NT2/D1 (cell line): ENCODE measurements around the gene ERCC3.

Experiments
- DNase-seq: peaks from one replicate; pipeline ENCODE4 v3.0.0-alpha.2; 2011; ENCODE audit warnings: low read depth, low spot score
- H3K27me3 ChIP-seq: 2 replicates; pipeline ENCODE4 v1.6.0; 2011; ENCODE audit warnings: mild to moderate bottlenecking; ENCODE audit not compliant: insufficient read length, insufficient read depth
- H3K36me3 ChIP-seq: 2 replicates; pipeline ENCODE4 v1.6.1; 2011; ENCODE audit warnings: mild to moderate bottlenecking, low read length, mixed read lengths; ENCODE audit not compliant: insufficient read depth, insufficient read length
- H3K4me1 ChIP-seq: 2 replicates; pipeline ENCODE4 v1.5.1; 2011; ENCODE audit not compliant: insufficient read depth, insufficient read length
- H3K4me3 ChIP-seq: 2 replicates; pipeline ENCODE4 v1.5.1; 2011; ENCODE audit warnings: low read depth; ENCODE audit not compliant: insufficient read length
- H3K9ac ChIP-seq: 2 replicates; pipeline ENCODE4 v1.6.0; 2011; ENCODE audit warnings: low read depth; ENCODE audit not compliant: insufficient read length
- H3K9me3 ChIP-seq: 2 replicates; pipeline ENCODE4 v1.5.1; 2011; ENCODE audit warnings: mild to moderate bottlenecking, low read length; ENCODE audit not compliant: insufficient read depth
- SUZ12 ChIP-seq: IDR thresholded peaks from 2 replicates; pipeline ENCODE4 v1.6.1; 2011; ENCODE audit not compliant: insufficient read length, insufficient read depth; ENCODE audit errors: extremely low read depth
- YY1 ChIP-seq: IDR thresholded peaks from 2 replicates; pipeline ENCODE4 v1.6.1; 2011; ENCODE audit not compliant: insufficient read length, insufficient read depth
- ZNF274 ChIP-seq: IDR thresholded peaks from 2 replicates; pipeline ENCODE4 v1.6.1; 2011; ENCODE audit warnings: mild to moderate bottlenecking, low read depth, low read length

ERCC3 gene

DNA sequence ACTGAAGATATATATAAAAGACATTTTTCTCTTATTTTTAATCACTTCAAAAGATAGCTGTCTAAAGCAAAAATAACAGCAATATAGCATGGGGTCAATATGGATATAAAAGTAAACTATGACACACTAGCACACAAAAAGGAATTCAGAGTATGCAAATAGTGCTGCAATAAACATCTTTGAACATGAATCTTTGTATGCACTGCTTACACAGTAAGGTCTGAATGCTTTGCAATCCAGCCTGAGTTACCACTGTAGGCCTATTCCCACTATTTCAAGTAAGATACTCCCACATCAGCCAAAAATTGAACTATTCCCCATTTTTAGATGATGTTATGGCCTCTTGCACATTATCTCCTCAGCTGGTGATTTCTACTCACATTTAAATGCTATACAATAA, 27.4 kb upstream of the ERCC3 start:
- Histone ChIP-seq H3K9me3 (no peaks in the 10 kb centered on the region), H3K4me1 (no peaks in the 10 kb centered on the region), H3K4me3 (no peak overlapping the region), H3K36me3 (peaks cover 69% of the 10 kb centered on the region), H3K27me3 (no peaks in the 10 kb centered on the region), H3K9ac (no peak overlapping the region)
- TF ChIP-seq ZNF274 (no peak), SUZ12 (no peak), YY1 (no peak)
- DNase-seq: no peak

DNA sequence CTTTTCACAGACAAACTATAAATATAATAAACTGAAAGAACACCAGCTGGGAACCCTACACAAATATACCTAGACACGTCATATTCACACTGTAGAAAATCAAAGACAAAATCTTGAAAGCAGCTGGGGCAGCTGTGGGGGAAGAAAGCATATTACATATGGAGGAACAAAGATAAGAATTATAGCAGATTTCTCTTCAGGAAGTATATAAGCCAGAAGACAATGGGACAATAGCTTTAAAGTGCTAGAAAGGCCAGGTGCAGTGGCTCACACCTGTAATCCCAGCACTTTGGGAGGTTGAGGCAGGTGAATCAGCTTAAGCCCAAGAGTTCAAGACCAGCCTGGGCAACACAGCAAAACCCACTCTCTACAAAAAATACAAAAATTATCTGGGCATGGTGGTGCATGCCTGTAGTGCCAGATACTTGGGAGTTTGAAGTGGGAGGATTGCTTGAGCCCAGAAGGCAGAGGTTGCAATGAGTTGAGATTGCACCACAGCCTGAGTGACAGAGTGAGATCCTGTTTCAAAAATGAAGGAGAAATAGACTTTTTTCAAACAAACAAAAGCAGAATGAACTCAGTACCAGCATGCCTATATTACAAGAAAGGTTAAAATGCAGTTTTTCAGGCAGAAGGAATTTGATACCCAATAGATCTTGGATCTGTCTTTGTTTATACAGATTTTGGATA, 26.8 kb upstream of the ERCC3 start:
- Histone ChIP-seq H3K9me3 (no peaks in the 10 kb centered on the region), H3K9ac (no peak overlapping the region), H3K4me1 (no peaks in the 10 kb centered on the region), H3K4me3 (no peak overlapping the region), H3K27me3 (no peaks in the 10 kb centered on the region), H3K36me3 (peaks cover 66% of the 10 kb centered on the region)
- no peak for DNase-seq
- TF ChIP-seq SUZ12: no peak
- TF ChIP-seq YY1: no peak
- no peak for TF ChIP-seq ZNF274

DNA sequence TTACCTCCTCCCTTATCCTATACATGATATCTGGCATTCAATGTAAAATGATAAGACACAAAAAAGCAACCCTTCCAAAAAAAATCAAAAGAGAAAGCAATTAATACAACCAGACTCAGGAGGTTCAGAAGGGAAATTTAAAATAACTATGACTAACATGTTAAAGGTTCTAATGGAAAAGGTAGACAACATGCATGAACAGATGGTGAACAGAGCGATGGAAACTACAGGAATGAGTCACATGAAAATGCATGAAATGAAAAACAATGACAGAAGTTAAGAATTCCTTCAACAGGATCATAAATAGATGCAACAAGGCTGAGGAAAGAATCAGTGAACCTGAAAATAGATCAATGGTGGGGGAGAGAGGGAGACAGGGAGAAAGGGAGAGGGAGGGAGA, 26.1 kb upstream of the ERCC3 start:
- no peaks in the 10 kb centered on the region for H3K27me3 ChIP-seq
- no peak for DNase-seq

DNA sequence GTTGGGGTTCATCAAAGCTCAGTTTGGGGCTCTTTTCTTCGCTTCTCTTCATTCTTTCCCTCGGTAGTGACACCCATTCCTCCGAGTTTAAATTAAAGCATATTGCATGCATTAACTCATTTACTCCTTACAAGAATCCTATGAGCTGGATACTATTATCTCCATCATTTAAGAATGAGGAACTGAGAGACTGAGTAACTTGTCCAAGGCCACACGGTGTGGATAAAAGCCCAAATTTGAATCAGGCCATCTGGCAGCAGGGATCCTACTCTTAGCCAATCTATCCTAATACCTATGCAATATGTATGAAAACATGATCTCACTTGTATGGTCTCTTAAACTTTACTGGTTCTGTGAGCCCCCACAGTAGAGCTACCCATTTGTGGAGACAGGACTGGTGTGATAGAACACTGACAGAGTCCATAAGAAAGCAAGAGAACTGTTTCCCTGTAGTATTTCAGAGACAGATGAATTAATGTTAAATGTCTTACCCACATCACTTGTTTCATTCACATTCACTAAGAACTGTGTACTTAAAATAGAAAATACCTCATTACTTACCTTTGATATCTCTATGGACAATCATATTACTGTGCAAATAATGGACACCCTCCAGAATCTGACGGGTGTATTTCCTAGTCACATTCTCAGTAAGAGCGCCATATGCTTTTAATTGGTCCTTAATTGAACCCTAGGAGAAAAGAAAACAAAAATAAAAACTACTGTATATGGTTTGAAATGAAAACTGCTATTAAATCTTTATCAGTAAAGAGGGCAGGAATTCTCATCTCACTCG, 20.4 kb upstream of the ERCC3 start:
- H3K9ac ChIP-seq: no peak overlapping the region
- no peak overlapping the region for H3K4me3 ChIP-seq
- peaks cover 75% of the 10 kb centered on the region for H3K36me3 ChIP-seq
- H3K9me3 ChIP-seq: no peaks in the 10 kb centered on the region
- H3K27me3 ChIP-seq: no peaks in the 10 kb centered on the region
- no peak for DNase-seq
- no peak for TF ChIP-seq YY1
- TF ChIP-seq SUZ12: no peak
- TF ChIP-seq ZNF274: no peak
- no peaks in the 10 kb centered on the region for H3K4me1 ChIP-seq

More for the DNA sequence above, 26.1 kb upstream of the ERCC3 start:
- Histone ChIP-seq H3K9ac (no peak overlapping the region), H3K4me3 (no peak overlapping the region), H3K4me1 (no peaks in the 10 kb centered on the region), H3K9me3 (no peaks in the 10 kb centered on the region), H3K36me3 (peaks cover 66% of the 10 kb centered on the region)
- TF ChIP-seq YY1: no peak
- TF ChIP-seq ZNF274: no peak
- TF ChIP-seq SUZ12: no peak

DNA sequence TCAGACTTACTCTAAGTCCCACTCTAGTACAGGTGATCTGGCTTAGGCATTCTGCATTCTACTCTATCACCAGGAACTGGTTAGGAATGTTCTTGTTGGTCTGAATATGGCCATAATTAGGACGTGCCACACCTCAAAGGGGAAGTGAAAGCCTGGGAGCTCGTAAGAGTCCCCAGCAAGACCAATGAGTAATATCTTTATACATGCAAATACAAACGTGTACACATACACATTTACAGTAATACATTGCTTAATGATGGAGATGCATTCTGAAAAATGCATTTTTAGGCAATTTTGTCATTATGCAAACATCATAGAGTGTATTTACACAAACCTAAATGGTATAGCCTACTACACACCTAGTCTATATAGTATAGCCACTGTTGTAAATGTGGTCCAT, 19.5 kb upstream of the ERCC3 start:
- DNase-seq: no peak
- no peaks in the 10 kb centered on the region for H3K9me3 ChIP-seq
- H3K36me3 ChIP-seq: peaks cover 71% of the 10 kb centered on the region

DNA sequence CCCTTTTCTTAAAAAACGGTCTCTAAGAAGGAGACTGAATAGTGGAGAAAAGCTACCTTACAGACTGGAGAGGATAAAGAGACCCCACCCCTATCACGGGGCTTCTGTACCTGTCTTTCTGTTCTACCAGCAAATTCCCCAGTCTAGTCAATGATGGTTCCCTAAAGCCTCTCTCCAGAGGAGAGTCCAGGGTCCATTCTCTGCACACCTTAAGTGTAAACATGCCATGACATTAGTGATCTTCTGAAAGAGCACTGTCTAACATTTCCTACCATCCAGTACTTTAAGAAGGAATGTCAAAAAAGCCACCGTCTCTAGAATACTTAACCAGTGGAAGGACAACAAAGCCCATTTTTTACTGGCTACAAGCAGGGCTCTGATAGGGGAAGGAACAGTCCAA, 17.0 kb upstream of the ERCC3 start:
- H3K27me3 ChIP-seq: no peaks in the 10 kb centered on the region
- no peak for TF ChIP-seq SUZ12
- no peak for TF ChIP-seq YY1
- TF ChIP-seq ZNF274: no peak
- no peak for DNase-seq
- H3K9me3 ChIP-seq: no peaks in the 10 kb centered on the region
- H3K4me1 ChIP-seq: no peaks in the 10 kb centered on the region
- H3K9ac ChIP-seq: no peak overlapping the region
- H3K36me3 ChIP-seq: peaks cover 73% of the 10 kb centered on the region
- H3K4me3 ChIP-seq: no peak overlapping the region

More for the DNA sequence above, 19.5 kb upstream of the ERCC3 start:
- no peaks in the 10 kb centered on the region for H3K4me1 ChIP-seq
- H3K4me3 ChIP-seq: no peak overlapping the region
- no peaks in the 10 kb centered on the region for H3K27me3 ChIP-seq
- TF ChIP-seq YY1: no peak
- no peak for TF ChIP-seq ZNF274
- no peak for TF ChIP-seq SUZ12
- H3K9ac ChIP-seq: no peak overlapping the region

DNA sequence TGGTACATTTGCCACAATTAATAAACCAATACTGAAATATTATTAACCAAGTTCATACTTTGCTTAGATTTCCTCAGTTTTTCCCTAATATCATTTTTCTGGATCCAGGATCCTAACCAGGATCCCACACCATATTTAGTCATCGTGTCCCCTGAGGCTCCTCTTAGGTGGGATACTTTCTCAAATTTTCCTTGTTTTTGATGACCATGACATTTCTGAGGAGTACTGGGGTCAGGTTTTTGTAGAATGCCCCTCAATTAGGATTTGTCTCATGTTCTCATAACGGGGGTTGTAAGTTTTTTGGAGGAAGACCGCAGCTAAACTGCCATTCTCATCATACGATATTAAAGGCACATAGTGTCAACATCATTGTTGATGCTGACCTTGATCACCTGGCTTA, 15.5 kb upstream of the ERCC3 start:
- Histone ChIP-seq H3K9me3 (no peaks in the 10 kb centered on the region), H3K36me3 (peaks cover 67% of the 10 kb centered on the region), H3K4me3 (no peak overlapping the region), H3K4me1 (no peaks in the 10 kb centered on the region), H3K27me3 (no peaks in the 10 kb centered on the region), H3K9ac (no peak overlapping the region)
- DNase-seq: no peak
- TF ChIP-seq YY1 (no peak), ZNF274 (no peak), SUZ12 (no peak)
